NCI-H146 treated with DMSO at 0.1 percent for 48 hours (cell line): ENCODE data around the gene SLC25A15.

Experiments used
- DNase-seq: peaks from one replicate; lab custom pipeline; 2025; ENCODE audit not compliant: unreplicated experiment; lab: John Stamatoyannopoulos, UW

Gene SLC25A15

DNA sequence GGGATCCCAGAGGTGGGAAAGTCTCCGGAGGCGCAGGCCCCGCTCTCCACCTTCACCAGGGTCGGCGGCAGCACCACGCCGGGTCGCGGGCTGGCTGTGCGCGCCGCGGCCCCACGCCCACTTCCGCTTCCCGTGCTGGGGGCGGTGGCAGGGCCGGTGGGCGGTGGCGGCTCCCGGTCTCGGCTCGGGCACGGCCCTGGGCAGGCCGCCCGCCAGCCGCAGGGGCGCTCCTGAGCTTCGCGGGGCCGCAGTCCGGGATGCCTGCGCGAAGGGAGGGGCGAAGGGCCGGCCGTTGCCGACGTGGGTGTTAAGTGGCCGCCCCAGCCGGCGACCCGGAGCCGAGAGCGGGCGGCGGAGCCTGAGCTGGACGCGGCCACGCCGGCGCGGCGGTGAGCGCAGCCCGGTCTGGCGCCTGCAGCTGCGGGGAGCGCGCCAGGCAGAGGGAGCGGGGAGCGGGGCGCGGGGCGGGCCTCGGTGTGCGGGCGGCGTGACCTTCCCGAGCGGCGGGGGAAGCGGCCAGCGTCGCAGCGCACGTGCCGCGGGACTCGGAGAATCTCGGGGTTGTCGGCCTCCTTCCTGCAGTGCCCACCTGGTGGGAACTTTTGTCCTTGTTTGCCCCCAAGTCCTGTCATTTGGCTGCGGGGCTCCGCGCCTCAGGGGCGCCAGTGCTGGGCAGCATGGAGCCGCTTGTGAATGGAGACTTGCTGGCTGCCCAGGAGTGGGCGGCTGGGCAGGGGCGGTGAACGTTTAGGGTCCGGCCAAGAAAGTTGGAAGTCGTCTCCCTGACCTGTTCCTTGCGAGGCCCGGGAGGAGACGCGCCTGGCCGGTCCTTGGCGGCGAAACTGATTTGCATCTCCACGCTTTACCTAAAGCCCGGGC is at the start of gene SLC25A15:
SLC25A15 (plus strand) TSS at position 337 of the 879 bp plus-strand sequence. CDS start 3,616 bp downstream, outside the sequence.
- DNase-seq, result peak; percentile 68

DNA sequence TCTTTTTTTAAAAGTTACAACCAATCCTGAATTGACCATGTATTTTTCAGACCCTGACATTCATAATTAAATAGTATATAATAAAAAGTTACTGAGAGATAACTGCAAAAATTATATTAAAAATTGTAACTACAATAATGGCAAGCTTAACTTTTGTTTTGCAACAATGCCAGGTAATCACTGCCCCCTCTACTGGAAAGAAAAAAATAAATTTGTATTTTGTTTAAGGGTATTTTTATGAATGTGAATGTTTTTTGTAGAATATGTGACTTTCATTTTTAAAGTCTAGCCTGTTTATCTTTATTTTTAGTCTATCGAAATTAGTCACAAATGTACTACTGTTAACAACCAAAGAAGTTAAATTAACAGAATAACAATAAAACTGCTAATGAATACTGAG is 40.1 kb upstream of the SLC25A15 start:
- DNase-seq, result no peak

DNA sequence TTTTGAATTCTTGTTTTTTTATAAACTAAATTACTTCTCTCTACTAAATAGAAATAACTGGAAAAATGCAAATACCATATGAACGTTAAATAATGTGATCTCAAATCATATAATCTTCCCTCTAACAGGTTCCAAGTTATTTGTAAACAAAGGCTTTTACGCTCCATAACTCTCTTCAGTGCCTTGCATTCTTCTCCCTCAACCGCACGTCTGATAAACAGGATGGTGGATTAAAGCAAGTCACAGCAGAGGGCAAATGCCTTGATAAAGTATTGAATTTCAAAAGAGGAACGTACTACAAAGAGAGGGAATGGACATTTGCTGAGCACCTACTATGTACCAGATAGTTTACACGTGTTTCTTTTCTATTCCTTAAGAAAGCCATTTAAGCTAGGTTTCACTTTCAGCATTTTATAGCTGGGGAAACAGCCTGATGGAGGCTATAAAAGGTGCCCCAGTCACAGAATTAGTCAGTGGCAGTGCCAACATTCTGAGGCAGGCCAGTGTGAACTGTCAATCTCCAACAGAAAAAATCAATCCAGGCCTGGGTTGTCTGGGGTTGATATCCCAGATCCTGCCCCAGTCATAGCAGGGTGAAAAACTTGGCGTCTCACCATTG is 34.2 kb upstream of the SLC25A15 start:
- no peak for DNase-seq

DNA sequence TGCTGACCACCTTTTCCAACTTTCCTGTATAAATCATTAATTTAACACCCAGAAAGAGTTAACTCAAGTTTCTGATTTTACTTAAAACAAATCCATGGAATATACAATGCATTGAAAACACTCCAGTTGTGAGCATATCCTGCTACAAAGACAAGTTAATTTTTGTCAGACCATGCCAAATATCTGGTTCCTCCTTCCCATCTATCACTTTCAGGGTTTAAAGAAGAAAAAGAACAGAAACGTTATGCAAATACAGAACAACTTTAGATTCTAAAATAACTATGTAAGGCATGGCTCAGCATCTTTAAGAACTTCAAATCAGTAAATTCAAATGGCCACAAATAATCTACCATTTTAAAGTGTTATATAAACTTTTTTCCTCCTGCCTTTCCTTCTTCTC is 33.4 kb upstream of the SLC25A15 start:
- DNase-seq, result no peak

DNA sequence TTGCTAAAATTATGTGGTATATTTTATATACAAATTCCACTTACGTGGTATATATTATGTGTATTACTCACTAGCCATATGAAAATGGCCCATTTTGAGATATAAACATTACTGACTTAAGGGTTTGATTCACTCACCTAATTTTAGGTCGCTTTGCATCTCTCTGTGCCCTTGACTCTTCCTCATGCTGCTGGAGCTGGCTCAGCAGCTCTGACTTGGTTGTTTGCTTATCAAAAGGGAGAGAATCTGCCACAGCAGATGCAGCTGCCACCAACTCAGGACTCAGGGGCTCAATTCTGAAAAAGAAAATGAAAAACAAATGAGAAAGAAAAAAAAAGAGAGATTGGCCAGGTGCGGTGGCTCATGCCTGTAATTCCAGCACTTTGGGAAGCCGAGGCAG is 30.6 kb upstream of the SLC25A15 start:
- no peak for DNase-seq

DNA sequence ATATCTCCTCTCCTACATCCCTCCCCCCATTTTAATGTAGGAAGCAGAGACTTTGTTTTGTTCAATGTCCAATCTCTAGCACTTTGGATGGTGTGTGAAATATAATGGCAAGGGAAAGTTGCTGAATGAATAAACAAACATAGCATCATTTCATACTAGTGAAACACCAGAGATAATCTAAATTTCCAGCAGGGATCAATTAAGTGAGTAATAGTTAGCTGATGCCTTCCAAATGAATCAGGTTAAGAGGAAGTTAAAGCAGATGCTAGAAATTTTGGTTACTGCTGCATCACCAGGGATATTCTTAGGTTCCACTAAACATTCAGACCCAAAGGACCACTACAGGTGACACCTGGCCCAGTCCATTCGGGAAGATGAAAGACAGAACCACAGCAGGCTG is 26.6 kb upstream of the SLC25A15 start:
- no peak for DNase-seq

DNA sequence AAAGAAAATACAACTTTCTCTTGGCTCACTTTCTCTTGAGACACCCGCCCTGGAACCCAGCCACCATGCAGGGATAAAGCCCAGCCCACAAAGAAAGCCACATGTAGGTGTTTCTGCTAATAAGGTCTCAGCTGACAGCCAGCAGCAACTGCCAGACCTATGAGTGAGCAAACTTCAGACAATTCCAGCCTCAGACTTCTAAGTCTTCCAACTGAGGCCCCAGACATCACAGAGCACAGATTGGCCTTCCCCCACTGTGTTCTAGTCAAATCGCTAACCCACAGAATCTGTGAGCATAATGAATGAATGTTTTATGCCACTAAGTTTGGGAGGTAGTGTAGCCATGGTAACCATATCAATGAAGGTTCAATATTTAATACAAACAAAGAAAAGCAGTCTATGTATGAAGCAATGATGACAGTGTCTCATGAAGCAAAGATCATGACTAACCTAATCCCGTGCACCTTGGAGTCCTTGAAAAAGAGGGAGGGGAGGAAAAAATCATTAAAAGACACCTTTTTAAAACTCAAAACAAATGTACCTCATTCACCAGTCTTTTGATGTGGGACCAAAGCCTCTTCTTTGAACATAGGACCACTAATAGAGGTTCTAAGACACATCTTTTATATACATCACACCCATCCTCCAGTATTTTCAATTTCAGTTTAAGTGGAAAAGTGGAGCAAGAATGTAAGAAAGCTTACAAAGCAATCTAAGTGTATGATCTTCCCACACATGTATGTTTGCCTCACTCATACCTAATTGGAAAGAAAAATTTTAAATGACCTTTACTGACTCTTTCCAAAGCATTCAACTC is 24.6 kb upstream of the SLC25A15 start:
- no peak for DNase-seq

DNA sequence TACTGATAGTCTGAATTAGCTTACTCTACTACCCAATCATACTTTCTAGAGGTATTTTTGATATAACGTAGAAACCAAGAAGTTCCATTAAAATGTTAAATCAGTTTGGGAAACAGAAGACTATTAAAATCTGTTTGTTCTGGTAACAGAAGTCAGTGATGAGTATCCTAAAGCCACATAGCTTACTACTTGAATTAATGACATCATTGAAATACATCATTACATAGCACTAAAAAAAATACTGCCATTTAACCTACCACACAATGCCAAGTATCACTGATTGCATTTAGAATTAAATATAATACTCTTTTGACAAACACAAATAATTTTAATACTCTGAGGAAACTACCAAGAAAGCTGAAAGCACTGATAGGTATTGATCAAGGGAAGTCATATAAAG is 23.8 kb upstream of the SLC25A15 start:
- no peak for DNase-seq

DNA sequence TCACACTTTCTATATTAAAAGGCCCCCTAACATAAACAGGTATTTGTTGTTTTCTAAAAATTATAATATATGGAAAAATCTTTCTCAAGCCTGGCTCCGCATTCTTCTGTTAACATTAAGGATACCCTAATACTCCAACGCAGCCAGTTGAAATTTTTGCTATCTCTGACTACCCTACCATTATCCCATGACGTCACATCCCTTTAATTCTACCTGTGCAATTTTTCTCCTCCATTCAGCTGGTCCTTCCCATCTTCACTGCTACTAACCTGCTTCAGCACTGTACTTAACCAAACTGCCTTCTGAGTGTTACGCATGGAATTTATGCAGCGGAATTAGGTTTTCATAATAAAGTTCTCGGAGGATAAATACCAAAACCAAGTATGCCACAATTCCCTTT is 19.4 kb upstream of the SLC25A15 start:
- no peak for DNase-seq

DNA sequence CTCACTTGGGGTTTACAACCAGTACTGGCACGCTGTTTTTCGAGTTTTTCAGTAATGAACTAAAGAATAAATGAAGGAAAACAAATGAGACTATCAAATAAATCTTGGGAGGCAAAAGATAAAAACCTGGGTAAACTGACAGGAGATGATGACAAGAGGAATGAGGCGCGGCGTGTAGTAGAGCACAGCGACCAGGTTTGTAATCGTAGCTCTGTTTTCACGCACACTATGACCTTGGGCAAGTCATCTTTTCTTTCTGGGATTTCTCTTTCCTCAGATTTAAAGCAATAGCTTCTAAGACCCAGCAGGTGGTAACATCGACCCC is 18.8 kb upstream of the SLC25A15 start:
- no peak for DNase-seq

DNA sequence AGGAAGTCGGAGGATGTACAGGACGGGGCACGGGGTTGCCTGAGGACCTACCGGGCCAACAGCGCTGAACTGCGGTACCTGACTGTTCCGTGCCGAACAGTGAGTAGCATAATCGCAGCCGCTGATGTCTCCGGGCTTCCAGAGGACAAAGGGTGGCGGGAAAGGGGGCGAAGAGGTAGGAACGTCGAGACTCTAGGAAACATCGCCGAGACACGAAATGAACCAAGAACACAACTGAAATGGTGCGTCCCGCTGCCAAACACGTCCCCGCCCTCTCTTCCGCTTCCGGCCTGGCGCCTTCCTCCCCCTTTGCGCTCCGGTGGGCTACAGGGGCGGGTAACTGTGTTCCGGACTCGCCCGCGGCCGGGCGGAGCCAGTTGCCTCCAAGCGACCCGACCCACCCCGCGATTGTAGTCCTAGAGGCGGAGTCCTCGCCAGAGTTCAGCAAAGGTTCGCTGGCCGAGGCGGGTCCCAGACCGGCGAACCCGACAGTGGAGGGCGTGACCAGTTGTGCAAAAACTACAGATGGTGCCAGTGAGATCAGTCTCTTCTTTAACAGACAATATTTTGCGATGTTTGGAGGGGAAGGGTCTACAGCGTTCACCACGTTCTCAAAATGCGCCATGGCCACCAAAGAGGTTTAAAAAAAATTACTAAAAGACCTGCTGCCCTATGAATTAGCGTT is 18.3 kb upstream of the SLC25A15 start, which contains the start of gene MRPS31:
MRPS31 (minus strand) TSS at position 257 of the 685 bp plus-strand sequence; CDS start at position 203, 54 bp downstream.
- peak; percentile 93 for DNase-seq

DNA sequence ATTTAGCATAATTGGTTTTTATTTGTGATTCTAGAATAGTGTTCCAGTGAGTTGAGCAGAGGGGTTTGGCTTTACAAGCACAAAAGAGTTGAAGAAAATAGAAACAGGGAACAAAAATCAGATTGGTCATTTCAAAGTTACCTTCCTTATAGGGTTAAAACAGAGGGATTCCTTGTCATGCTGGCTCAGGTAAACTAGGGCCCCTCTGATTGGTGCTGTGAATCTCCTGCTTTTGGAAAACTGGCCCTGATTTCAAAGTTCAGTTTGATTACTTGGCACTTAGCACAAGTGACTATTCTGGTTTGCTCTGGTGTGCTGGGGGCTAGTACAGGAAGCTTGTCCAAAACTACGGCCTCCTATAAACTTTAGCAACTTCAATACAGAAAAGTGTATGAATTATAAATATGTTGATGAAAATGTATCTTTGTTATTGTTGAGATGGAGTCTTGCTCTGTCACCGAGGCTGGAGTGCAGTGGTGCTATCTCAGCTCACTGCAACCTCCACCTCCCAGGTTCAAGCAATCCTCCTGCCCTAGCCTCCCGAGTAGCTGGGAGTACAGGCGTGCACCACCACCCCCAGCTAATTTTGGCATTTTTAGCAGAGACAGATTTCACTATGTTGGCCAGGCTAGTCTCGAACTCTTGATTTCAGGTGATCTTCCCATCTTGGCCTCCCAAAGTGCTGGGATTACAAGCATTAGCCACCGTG is 16.5 kb upstream of the SLC25A15 start:
- DNase-seq, result no peak

DNA sequence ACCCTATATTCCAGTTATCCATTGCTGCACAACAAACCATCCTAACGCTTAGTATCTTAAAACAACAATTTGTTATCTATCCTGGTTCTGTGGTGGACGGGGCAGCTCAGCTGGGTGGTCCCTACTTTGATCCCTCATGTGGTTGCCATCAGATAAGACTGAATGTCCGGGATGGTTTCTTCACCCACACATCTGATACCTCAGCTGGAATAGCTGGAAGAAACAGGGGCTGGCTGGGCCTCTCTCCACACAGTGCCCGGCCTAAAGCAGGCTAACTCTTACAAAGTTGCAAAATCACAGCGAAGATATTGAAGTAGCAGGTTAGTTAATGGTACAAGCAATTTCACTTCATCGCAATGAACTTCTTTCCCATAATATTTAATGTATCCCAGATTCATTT is 14.7 kb upstream of the SLC25A15 start:
- no peak for DNase-seq

DNA sequence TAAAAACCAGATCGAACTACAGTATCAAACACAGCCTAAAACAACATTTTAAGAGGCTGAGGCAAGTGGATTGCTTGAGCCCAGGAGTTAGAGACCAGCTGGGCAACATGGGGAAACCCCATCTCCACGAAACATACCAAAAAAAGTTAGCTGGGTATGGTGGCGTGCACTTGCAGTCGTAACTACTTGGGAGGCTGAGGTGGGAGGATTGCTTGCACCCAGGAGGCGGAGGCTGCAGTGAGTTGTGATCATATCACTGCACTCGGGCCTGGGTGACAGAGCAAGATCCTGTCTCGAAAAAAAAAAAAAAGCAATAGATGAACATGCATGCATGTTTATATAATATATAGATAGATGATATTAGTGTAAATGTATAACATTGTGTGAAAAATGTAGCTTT is 13.2 kb upstream of the SLC25A15 start:
- DNase-seq, result no peak

DNA sequence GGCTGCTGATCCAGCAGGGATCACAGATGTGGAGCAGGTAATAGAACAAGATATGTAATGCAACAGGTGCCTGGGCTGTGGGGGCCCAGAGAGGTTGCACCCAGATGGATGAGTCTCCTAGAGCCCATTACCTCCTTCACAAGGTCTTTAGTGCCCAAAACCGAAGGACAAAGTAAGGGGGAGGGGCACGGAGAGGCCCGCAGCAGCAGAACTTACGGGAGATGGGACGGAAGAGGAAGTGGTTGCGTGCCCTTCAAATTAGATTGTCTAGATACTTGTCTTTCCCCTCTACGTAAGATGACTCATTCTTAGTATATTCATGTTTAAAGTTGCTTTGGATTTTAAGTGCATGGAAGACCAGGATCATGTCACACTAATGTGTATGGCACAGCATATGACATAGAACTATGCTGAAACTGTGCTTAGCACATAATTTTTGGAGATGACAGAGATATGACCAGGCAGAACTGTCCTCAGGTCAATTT is 12.7 kb upstream of the SLC25A15 start:
- DNase-seq, result no peak

DNA sequence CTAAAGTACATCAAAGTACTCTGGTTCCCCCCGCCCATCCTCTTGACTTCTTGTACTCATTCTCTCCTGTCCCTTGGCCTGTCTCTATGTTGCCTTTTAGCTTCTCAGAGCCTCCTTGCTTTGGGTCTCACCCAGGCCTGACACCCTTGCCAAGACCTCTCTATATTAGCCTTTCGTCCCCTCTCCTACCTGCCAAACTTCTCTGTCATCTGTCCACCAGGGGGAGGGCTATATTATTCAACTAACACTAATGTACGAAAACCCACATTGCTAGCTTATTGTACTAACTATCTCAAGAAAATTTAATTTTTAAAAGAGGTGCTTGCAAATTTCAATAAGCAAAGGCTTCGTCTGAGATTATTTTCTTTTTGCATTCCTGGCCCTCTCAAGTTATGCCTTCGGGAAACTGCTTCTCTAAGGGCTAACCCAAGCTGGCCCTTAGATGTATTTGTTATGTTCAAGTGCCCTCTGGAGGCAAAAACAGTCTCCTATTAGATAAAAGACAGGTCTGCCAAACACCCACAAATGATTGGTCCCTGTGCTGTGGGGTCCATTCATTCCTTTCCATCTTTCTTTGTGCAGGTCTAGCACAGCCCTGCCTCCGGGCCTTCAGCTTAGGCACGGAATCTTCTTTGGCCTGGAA is 12.1 kb upstream of the SLC25A15 start:
- DNase-seq, result peak; percentile 66

DNA sequence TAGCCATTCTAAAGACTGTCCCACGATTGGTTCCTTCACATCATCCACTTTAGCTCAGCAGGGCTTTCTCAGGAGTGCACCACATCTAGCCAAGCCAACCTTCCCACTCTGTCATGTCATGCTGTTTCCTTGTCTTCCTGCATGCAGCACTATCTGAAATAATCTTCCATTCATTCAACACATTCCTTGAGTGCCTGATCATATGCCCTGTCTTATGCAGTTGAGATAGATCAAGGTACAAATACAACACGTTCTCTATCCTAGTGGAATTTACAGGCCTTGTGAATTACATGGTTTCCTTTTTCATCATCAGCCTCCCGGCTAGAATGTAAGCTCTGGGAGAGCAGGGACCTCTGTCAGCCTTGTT is 11.6 kb upstream of the SLC25A15 start:
- no peak for DNase-seq

DNA sequence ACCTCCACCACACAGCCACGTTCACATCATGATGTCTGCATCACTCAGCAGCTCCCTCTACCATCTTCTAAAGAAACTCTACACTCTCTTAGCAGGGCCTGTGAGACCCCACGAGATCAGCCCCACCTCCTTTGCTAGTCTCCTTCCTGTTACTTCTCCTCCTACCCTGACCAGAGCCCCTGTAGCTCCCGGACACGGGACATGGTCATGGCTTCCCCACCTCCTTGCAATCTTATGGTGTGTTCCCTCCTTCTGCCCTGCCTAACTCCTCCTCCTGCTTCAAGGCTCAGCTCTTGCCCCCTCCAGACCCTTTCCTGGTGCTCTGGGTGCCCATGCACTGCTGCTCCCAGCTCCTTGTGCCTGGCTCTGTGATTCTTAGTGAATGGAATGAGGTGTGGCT is 10.4 kb upstream of the SLC25A15 start:
- DNase-seq, result no peak

DNA sequence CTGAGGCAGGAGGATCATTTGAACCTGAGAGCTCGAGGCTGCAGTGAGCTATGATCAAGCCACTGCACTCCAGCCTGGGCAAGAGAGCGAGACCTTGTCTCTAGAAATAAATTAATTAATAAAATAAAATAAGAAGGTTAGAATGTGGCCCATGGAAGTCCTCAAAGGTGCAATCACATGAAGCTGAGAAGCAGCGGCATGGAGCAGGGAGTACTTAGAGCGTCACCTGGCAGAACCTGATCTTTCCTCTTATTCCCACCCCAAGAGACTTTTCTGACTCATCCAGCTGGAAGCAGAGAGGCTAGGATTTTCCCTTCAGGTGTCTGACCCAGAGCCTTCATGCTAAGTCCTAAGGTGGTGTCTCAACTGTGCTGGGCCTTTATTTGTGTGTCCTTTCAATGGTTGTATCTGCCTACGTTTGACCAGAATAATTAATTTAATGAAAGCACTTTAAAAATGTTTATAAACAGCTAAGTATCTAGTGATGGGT is 9.6 kb upstream of the SLC25A15 start:
- no peak for DNase-seq
